Measurements from ENCODE around the gene FYB2. TPM values are rescaled to one million over a fixed set of nuclear protein-coding genes. Genes with fewer than 3 reads are reported as not detected.

The FYB2 gene
- total RNA-seq, 1 experiment from 2014 or later = 0.15 TPM

DNA sequence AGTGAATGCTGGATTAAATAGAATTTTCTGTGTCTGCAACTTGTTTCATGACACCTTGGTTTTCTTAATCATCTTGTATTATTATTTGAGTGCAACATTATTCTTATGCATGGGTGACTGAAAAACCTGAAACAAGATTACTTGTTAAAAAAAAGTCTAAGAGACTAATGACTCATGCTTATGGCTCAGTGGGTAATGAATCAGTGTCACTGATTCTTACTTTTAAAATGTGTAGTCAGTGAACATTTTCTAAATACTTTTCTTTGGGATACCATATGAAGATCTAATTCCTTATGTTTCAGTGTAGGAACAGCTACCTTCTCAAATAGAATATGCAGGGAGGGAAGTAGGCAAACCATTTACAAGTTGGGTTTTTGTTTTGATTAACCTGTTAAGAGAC is 108.6 kb downstream of the FYB2 start:
- H3K27ac Mint-ChIP-seq = no peak overlapping the region
- H3K27me3 Mint-ChIP-seq (ENCODE audit: low read depth) = no peaks in the 10 kb centered on the region
- DNase-seq (ENCODE audit: low spot score) = no peak
- H3K9me3 Mint-ChIP-seq = no peaks in the 10 kb centered on the region
- ATAC-seq = no peak
- TF ChIP-seq MYBL2 (CRISPR knock-in tag; IDR thresholded peaks at IDR 0.05) (no peak), ZNF671 (CRISPR knock-in tag; IDR thresholded peaks at IDR 0.05) (no peak), ESRRA (CRISPR knock-in tag; IDR thresholded peaks at IDR 0.05; ENCODE audit: borderline replicate concordance) (no peak), ZNF423 (CRISPR knock-in tag; IDR thresholded peaks at IDR 0.05) (no peak), NFE2L1 (CRISPR knock-in tag; IDR thresholded peaks at IDR 0.05) (no peak), TEAD1 (CRISPR knock-in tag; IDR thresholded peaks at IDR 0.05) (no peak)
- TF ChIP-seq, protein P1, sequence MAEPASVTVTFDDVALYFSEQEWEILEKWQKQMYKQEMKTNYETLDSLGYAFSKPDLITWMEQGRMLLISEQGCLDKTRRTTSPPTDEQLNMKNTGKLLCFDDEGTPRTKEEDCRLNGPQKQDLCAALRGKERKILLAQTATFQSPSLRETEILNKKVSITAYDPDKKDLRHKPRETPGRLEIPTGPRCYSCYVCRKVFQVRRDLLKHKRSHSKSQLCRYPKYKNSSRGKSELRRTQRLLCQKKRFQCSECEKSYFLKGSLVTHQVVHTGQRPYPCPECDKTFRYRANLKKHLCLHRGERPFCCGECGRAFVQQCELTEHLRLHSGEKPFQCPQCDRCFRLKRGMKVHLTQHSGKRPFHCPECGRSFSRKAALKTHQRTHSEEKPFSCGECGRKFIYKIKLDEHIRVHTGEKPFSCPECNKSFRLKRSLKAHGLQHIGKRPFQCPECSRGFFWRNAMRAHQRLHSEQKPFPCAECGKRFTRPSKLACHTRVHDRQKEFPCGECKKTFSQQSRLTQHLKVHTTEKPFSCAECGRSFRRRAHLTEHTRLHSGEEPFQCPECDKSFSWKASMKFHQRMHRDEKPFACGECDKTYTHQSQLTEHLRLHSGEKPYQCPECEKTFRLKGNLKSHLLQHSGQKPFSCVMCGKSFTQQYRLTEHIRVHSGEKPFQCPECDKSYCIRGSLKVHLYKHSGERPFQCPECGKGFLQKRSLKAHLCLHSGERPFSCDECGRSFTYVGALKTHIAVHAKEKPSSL (CRISPR knock-in tag; conservative IDR thresholded peaks at IDR 0.05) = no peak
- POLR2A ChIA-PET = no interaction called here
- peaks cover 8% of the 10 kb centered on the region; the same call in 1 of the 2 replicates for H3K36me3 Mint-ChIP-seq
- no peak overlapping the region for H3K4me3 Mint-ChIP-seq
- H3K4me1 Mint-ChIP-seq = 0 out of 2 replicates have a peak, but pooled peaks cover 2% of the 10 kb centered on the region
- CTCF ChIA-PET = interaction anchor here (1.1 to 1.2 kb wide), 2 partner anchors 11 to 267 kb away, joined by 3 to 4 read pairs; no protein-coding TSS in a partner anchor

GRCh38 chr1:56709995-56710394 is 109.2 kb downstream of the FYB2 start:
- H3K4me1 Mint-ChIP-seq = 0 out of 2 replicates have a peak, but pooled peaks cover 2% of the 10 kb centered on the region
- CTCF ChIA-PET = interaction anchor here (1.1 to 1.2 kb wide), 3 partner anchors 12 to 266 kb away, joined by 3 to 4 read pairs (median 3); no protein-coding TSS in a partner anchor

GRCh38 chr1:56709269-56709880 is 109.8 kb downstream of the FYB2 start:
- ChIA-PET POLR2A (no interaction called here), CTCF (interaction anchor here (0.6 to 1.2 kb wide), 4 partner anchors 12 to 1371 kb away, joined by 3 to 4 read pairs (median 3); no protein-coding TSS in a partner anchor)
- Mint-ChIP-seq H3K27ac (no peak overlapping the region), H3K4me3 (no peak overlapping the region), H3K9me3 (no peaks in the 10 kb centered on the region), H3K4me1 (0 out of 2 replicates have a peak, but pooled peaks cover 2% of the 10 kb centered on the region), H3K27me3 (ENCODE audit: low read depth) (no peaks in the 10 kb centered on the region), H3K36me3 (peaks cover 8% of the 10 kb centered on the region; the same call in 1 of the 2 replicates)
- peak; percentile 50; the same call in 1 of the 2 replicates for TF ChIP-seq CTCF (IDR thresholded peaks at IDR 0.05)
- TF ChIP-seq, protein P2, sequence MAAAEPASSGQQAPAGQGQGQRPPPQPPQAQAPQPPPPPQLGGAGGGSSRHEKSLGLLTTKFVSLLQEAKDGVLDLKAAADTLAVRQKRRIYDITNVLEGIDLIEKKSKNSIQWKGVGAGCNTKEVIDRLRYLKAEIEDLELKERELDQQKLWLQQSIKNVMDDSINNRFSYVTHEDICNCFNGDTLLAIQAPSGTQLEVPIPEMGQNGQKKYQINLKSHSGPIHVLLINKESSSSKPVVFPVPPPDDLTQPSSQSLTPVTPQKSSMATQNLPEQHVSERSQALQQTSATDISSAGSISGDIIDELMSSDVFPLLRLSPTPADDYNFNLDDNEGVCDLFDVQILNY (CRISPR knock-in tag; IDR thresholded peaks at IDR 0.05) = no peak
- DNase-seq (ENCODE audit: low spot score) (no peak), ATAC-seq (peak; percentile 65)

More at GRCh38 chr1:56709995-56710394, 109.2 kb downstream of the FYB2 start:
- TF ChIP-seq TEAD1 (CRISPR knock-in tag; IDR thresholded peaks at IDR 0.05) (no peak), NR1H2 (CRISPR knock-in tag; IDR thresholded peaks at IDR 0.05) (no peak), ZNF281 (CRISPR knock-in tag; IDR thresholded peaks at IDR 0.05) (no peak)
- H3K27me3 Mint-ChIP-seq (ENCODE audit: low read depth) = no peaks in the 10 kb centered on the region
- peaks cover 8% of the 10 kb centered on the region; the same call in 1 of the 2 replicates for H3K36me3 Mint-ChIP-seq
- no peak overlapping the region for H3K27ac Mint-ChIP-seq
- H3K9me3 Mint-ChIP-seq = no peaks in the 10 kb centered on the region
- ATAC-seq (no peak), DNase-seq (ENCODE audit: low spot score) (no peak)
- no peak overlapping the region for H3K4me3 Mint-ChIP-seq
- POLR2A ChIA-PET = no interaction called here
